CD8-positive, alpha-beta memory T cell (primary cell): ENCODE data around the gene BRPF1. TPM values are rescaled to one million over a fixed set of nuclear protein-coding genes. Genes with fewer than 3 reads are reported as not detected.

Experiments used
- CTCF ChIA-PET: fragments of 350-600 bp; sonication (Branson Sonifier 250); formaldehyde crosslinking; loops from one replicate; lab custom pipeline; 2021; ENCODE audit warnings: antibody characterized with exemption; lab: Charles Lee
- POLR2A ChIA-PET: fragments of 350-600 bp; sonication (Branson Sonifier 250); formaldehyde crosslinking; loops from one replicate; lab custom pipeline; 2021; ENCODE audit warnings: antibody characterized with exemption; lab: Charles Lee
- DNase-seq, 5 donors: peaks; one replicate each; pipeline versions ENCODE4 v3.0.0 to v3.0.0-alpha.2; 2020 to 2022; ENCODE audit warnings: mixed read lengths in 1 of 5
- H3K27ac ChIP-seq: one replicate; pipeline ENCODE4 v1.7.0; 2013; ENCODE audit warnings: low read depth, mild to moderate bottlenecking, low read length, moderate library complexity
- H3K27me3 ChIP-seq: 2 replicates; pipeline ENCODE4 v1.7.0; 2013; ENCODE audit warnings: low read length, mild to moderate bottlenecking; ENCODE audit not compliant: insufficient read depth, poor library complexity, severe bottlenecking
- H3K36me3 ChIP-seq: 2 replicates; pipeline ENCODE4 v1.7.0; 2013; ENCODE audit warnings: mild to moderate bottlenecking, low read length, moderate library complexity; ENCODE audit not compliant: insufficient read depth
- H3K4me1 ChIP-seq: 2 replicates; pipeline ENCODE4 v1.7.0; 2013; ENCODE audit warnings: mild to moderate bottlenecking, low read length, moderate library complexity; ENCODE audit not compliant: insufficient read depth
- H3K4me3 ChIP-seq: 2 replicates; pipeline ENCODE4 v1.7.0; 2013; ENCODE audit warnings: mild to moderate bottlenecking, low read length
- H3K9me3 ChIP-seq: 2 replicates; pipeline ENCODE4 v1.7.0; 2013; ENCODE audit warnings: mild to moderate bottlenecking, low read length
- H3K27ac Mint-ChIP-seq, 8 donors: one replicate each; pipeline ENCODE4 v1.8.0; 2020 to 2021; ENCODE audit warnings: mixed read lengths in 8 of 8, mild to moderate bottlenecking in 6 of 8, inconsistent platforms in 3 of 8, moderate library complexity in 3 of 8
- H3K27me3 Mint-ChIP-seq, 2 donors: one replicate each; pipeline ENCODE4 v1.8.0; 2020 to 2021; ENCODE audit warnings: mixed read lengths in 2 of 2, mild to moderate bottlenecking in 1 of 2, moderate library complexity in 1 of 2
- H3K36me3 Mint-ChIP-seq, 3 donors: one replicate each; pipeline ENCODE4 v1.8.0; 2020 to 2021; ENCODE audit warnings: mixed read lengths in 3 of 3, inconsistent platforms in 1 of 3, mild to moderate bottlenecking in 1 of 3
- H3K4me1 Mint-ChIP-seq, 3 donors: one replicate each; pipeline ENCODE4 v1.8.0; 2020 to 2021; ENCODE audit warnings: mixed read lengths in 3 of 3, inconsistent platforms in 1 of 3, mild to moderate bottlenecking in 1 of 3
- H3K4me3 Mint-ChIP-seq, 7 donors: one replicate each; pipeline ENCODE4 v1.8.0; 2020 to 2021; ENCODE audit warnings: mixed read lengths in 7 of 7, mild to moderate bottlenecking in 6 of 7, moderate library complexity in 4 of 7, inconsistent platforms in 2 of 7
- H3K9me3 Mint-ChIP-seq, 5 donors: one replicate each; pipeline ENCODE4 v1.8.0; 2020 to 2022; ENCODE audit warnings: mixed read lengths in 5 of 5, mild to moderate bottlenecking in 3 of 5, moderate library complexity in 2 of 5, inconsistent platforms in 1 of 5
- polyA plus RNA-seq: library from polyadenylated mRNA; unstranded; fragments of 300-500 nt; fragmentation: Illumina TruSeq; gene quantifications from one replicate; pipeline ENCODE4 v1.2.3, GENCODE V29; 2021
- total RNA-seq, 2 experiments: library from RNA; stranded (reverse); gene quantifications; one replicate each; pipeline ENCODE4 v1.2.3, GENCODE V29; 2021

BRPF1 gene
- total and polyA plus RNA-seq, 3 experiments from 2014 or later: 27.0 to 50.2 (median 46.8) TPM

DNA sequence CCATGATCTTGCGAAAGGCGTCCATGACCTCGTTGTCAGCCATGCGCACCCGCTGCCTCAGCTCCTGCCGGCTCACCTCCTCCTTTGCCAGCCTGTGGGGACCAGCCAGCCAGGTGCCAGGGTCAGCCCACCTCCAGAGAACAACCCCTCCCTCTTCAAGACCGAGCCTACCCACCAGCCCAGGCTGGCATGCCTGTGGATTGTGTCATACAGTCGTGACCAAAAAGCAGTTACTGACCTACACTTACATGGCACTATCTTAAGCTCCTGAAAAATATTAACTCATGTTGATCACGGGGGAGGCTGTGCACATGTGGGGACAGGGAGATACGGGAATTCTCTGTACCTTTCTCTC is 48.9 kb downstream of the BRPF1 start:
- H3K27me3 Mint-ChIP-seq: no peaks in the 10 kb centered on the region
- H3K27me3 ChIP-seq: no peaks in the 10 kb centered on the region
- no peak for DNase-seq
- peaks cover 46% of the 10 kb centered on the region for H3K4me1 ChIP-seq
- H3K36me3 ChIP-seq: peaks cover 6% of the 10 kb centered on the region
- H3K9me3 Mint-ChIP-seq: no peaks in the 10 kb centered on the region
- ChIA-PET CTCF (interaction anchor here (0.9 to 1.8 kb wide), 3 partner anchors 12 to 27 kb away, joined by 3 to 5 read pairs (median 4); partner anchors contain the start of gene ARPC4), POLR2A (interaction anchor here (1.2 to 1.4 kb wide), 2 partner anchors 13 to 384 kb away, joined by 3 to 4 read pairs; partner anchors contain the start of gene ARPC4)
- peak overlapping the region in 6 of 7 donors; percentile 42 to 87 (median 61) for H3K4me3 Mint-ChIP-seq
- H3K27ac ChIP-seq: peak overlapping the region; percentile 33
- peaks cover 4 to 39% (median 8%) of the 10 kb centered on the region in 3 donors for H3K36me3 Mint-ChIP-seq
- H3K4me3 ChIP-seq: peak overlapping the region; percentile 11
- H3K9me3 ChIP-seq: no peaks in the 10 kb centered on the region
- peaks cover 38 to 55% (median 42%) of the 10 kb centered on the region in 3 donors for H3K4me1 Mint-ChIP-seq
- peak overlapping the region; percentile 57 to 97 (median 88) for H3K27ac Mint-ChIP-seq

DNA sequence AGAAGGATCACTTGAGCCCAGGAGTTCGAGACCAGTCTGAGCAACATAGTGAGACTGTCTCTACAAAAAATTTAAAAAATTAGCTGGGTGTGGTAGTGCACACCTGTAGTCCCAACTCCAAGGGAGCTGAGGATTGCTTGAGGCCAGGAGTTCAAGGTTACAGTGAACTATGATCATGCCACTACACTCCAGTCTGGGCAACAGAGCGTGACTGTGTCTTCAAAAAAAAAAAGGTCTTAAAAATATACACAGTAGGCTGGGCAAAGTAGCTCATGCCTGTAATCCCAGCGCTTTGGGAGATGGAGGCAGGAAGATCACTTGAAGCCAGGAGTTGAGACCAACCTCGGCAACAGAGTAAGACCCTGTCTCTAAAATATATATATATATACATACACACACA is 49.4 kb downstream of the BRPF1 start:
- H3K27me3 ChIP-seq: no peaks in the 10 kb centered on the region
- Mint-ChIP-seq H3K27me3 (no peaks in the 10 kb centered on the region), H3K9me3 (no peaks in the 10 kb centered on the region), H3K4me3 (peak overlapping the region in 5 of 7 donors; percentile 42 to 80 (median 49)), H3K4me1 (peaks cover 38 to 55% (median 42%) of the 10 kb centered on the region in 3 donors), H3K36me3 (peaks cover 4 to 44% (median 11%) of the 10 kb centered on the region in 3 donors), H3K27ac (peak overlapping the region; percentile 57 to 97 (median 88))
- peak overlapping the region; percentile 33 for H3K27ac ChIP-seq
- POLR2A ChIA-PET: interaction anchor here (0.9 kb wide), 1 partner anchor 29 kb away, joined by 7 read pairs; no protein-coding TSS in a partner anchor
- peaks cover 8% of the 10 kb centered on the region for H3K36me3 ChIP-seq
- no peaks in the 10 kb centered on the region for H3K9me3 ChIP-seq
- CTCF ChIA-PET: interaction anchor here (0.9 to 1.8 kb wide), 3 partner anchors 12 to 27 kb away, joined by 3 to 5 read pairs (median 4); partner anchors contain the start of gene ARPC4
- DNase-seq: no peak
- peaks cover 46% of the 10 kb centered on the region for H3K4me1 ChIP-seq
- no peak overlapping the region for H3K4me3 ChIP-seq

DNA sequence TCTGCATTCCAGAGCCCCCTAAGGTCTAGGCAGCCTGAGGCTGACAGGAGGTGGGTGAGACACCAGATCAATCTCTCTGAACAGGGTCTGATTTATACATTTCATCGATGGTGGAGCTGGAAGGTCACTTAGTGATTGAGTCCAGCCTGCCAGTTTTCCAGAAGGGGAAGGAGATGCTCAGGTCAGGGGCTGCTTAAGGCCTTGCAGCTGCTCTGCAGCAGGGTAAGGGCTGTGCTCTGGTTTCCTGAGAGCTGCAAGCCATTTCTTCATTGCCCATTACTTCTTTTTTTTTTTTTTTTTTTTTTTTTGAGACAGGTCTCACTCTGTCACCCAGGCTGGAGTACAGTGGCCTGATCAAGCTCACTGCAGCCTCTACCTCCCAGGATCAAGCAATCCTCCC is 50.0 kb downstream of the BRPF1 start:
- Histone ChIP-seq H3K4me1 (peaks cover 50% of the 10 kb centered on the region), H3K4me3 (no peak overlapping the region), H3K27ac (no peak overlapping the region), H3K36me3 (peaks cover 14% of the 10 kb centered on the region), H3K9me3 (no peaks in the 10 kb centered on the region), H3K27me3 (no peaks in the 10 kb centered on the region)
- no peak for DNase-seq
- H3K27ac Mint-ChIP-seq: peak overlapping the region in 4 of 8 donors; percentile 57 to 77 (median 68)
- no peaks in the 10 kb centered on the region for H3K27me3 Mint-ChIP-seq
- H3K9me3 Mint-ChIP-seq: no peaks in the 10 kb centered on the region
- H3K4me3 Mint-ChIP-seq: no peak overlapping the region
- peaks cover 38 to 53% (median 42%) of the 10 kb centered on the region in 3 donors for H3K4me1 Mint-ChIP-seq
- POLR2A ChIA-PET: interaction anchor here (0.9 to 1.1 kb wide), 2 partner anchors 11 to 30 kb away, joined by 3 to 7 read pairs; partner anchors contain the start of genes ARPC4 and TADA3
- CTCF ChIA-PET: interaction anchor here (0.9 to 1.3 kb wide), 2 partner anchors 11 to 151 kb away, joined by 3 to 4 read pairs; partner anchors contain the start of genes ARPC4 and TADA3
- peaks cover 4 to 49% (median 15%) of the 10 kb centered on the region in 3 donors for H3K36me3 Mint-ChIP-seq

DNA sequence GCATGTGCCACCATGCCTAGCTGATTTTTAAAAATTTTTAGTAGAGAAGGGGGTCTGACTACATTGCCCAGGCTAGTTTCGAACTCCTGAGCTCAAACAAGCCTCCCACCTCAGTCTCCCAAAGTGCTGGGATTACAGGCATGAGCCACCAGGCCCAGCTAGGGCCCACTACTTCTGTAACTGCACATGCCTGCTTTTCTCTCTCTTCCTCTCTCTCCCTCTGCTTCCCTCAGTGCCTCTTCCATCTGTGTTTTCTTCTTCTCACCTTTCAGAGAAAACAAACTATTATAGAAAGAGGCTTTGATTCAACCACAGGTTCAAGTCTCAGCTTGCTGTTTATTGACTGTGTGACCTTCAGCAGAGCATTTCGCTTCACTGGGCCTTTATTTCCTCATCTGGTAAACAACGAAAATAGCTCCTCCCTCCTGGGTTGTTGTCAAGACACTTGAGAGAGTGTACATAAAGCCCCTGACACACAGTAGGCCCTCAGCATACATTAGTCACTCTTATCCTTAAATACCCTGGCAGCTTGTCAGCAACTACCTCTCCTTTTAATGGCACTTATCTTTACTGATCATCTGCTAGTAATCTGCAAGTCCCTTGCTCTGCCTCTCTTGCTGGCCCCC is 50.6 kb downstream of the BRPF1 start:
- H3K9me3 Mint-ChIP-seq: no peaks in the 10 kb centered on the region
- H3K27me3 Mint-ChIP-seq: no peaks in the 10 kb centered on the region
- no peak overlapping the region for H3K4me3 Mint-ChIP-seq
- ChIA-PET POLR2A (interaction anchor here (0.8 to 1.1 kb wide), 3 partner anchors 10 to 64 kb away, joined by 3 to 7 read pairs (median 5); partner anchors contain the start of genes ARPC4 and TADA3), CTCF (interaction anchor here (0.9 to 1.3 kb wide), 3 partner anchors 11 to 151 kb away, joined by 3 to 4 read pairs (median 3); partner anchors contain the start of genes ARPC4 and TADA3)
- Histone ChIP-seq H3K9me3 (no peaks in the 10 kb centered on the region), H3K27me3 (no peaks in the 10 kb centered on the region), H3K27ac (no peak overlapping the region), H3K4me3 (no peak overlapping the region), H3K36me3 (peaks cover 19% of the 10 kb centered on the region), H3K4me1 (peaks cover 54% of the 10 kb centered on the region)
- H3K27ac Mint-ChIP-seq: peak overlapping the region in 5 of 8 donors; percentile 22 to 77 (median 44)
- no peak for DNase-seq
- peaks cover 36 to 53% (median 42%) of the 10 kb centered on the region in 3 donors for H3K4me1 Mint-ChIP-seq
- H3K36me3 Mint-ChIP-seq: peaks cover 4 to 54% (median 20%) of the 10 kb centered on the region in 3 donors

DNA sequence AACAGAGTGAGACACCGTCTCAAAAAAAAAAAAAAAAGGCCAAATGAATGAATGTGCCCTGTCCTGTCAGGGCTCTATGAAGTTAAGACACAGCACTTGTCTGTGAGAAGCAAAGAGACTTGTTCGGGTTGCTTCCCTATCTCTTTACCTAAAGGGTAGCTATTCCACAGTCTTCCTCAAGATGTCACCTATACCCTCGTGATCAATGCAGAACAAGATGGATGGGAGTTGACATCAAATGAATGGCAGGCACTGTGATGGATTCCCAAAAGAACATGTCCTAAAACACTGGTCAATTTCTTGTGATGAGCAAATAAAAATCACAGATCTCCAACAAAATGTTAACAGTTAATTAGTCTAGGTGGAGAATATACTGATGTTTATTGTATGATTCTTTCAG is 51.2 kb downstream of the BRPF1 start:
- H3K4me1 Mint-ChIP-seq: peaks cover 35 to 54% (median 48%) of the 10 kb centered on the region in 3 donors
- peak overlapping the region in 1 of 8 donors; percentile 47 for H3K27ac Mint-ChIP-seq
- H3K4me1 ChIP-seq: peaks cover 57% of the 10 kb centered on the region
- H3K36me3 Mint-ChIP-seq: peaks cover 11 to 61% (median 23%) of the 10 kb centered on the region in 3 donors
- H3K27me3 ChIP-seq: no peaks in the 10 kb centered on the region
- H3K27me3 Mint-ChIP-seq: no peaks in the 10 kb centered on the region
- no peak overlapping the region for H3K4me3 ChIP-seq
- H3K36me3 ChIP-seq: peaks cover 26% of the 10 kb centered on the region
- no peak overlapping the region for H3K27ac ChIP-seq
- CTCF ChIA-PET: interaction anchor here (0.9 kb wide), 1 partner anchor 59 kb away, joined by 3 read pairs; no protein-coding TSS in a partner anchor
- no peaks in the 10 kb centered on the region for H3K9me3 ChIP-seq
- no peak for DNase-seq
- no peaks in the 10 kb centered on the region for H3K9me3 Mint-ChIP-seq
- POLR2A ChIA-PET: interaction anchor here (0.7 to 0.8 kb wide), 2 partner anchors 65 to 224 kb away, joined by 3 to 5 read pairs; no protein-coding TSS in a partner anchor
- no peak overlapping the region for H3K4me3 Mint-ChIP-seq

DNA sequence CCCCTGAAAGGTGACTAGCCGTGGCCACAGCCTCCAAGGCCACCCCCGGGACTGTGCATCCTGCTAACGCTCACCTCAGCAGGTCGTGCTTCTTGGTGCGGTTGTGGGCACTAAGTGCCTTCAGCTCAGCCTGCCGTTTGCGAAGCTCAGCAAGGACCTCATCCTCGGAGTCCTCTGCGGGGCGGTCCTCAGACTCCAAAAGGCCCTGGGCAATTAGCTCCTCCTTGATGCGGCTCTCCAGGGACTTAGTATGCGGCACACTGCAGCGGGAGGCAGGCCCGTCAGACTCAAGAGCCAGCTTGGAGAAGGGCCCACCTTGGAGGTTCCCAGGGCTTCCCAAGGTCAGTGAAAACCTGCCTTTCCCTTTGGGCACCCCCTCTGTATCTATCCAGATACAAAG is 52.4 kb downstream of the BRPF1 start:
- H3K4me3 ChIP-seq: no peak overlapping the region
- DNase-seq: no peak
- ChIA-PET POLR2A (interaction anchor here (0.7 kb wide), 1 partner anchor 357 kb away, joined by 6 read pairs; the partner anchor contains the start of gene VHL), CTCF (no interaction called here)
- no peaks in the 10 kb centered on the region for H3K9me3 Mint-ChIP-seq
- no peak overlapping the region for H3K27ac Mint-ChIP-seq
- no peak overlapping the region for H3K27ac ChIP-seq
- H3K9me3 ChIP-seq: no peaks in the 10 kb centered on the region
- H3K27me3 ChIP-seq: no peaks in the 10 kb centered on the region
- no peak overlapping the region for H3K4me3 Mint-ChIP-seq
- H3K36me3 Mint-ChIP-seq: peaks cover 13 to 66% (median 25%) of the 10 kb centered on the region in 3 donors
- H3K27me3 Mint-ChIP-seq: no peaks in the 10 kb centered on the region
- peaks cover 26% of the 10 kb centered on the region for H3K36me3 ChIP-seq
- peaks cover 28 to 45% (median 41%) of the 10 kb centered on the region in 3 donors for H3K4me1 Mint-ChIP-seq
- H3K4me1 ChIP-seq: peaks cover 47% of the 10 kb centered on the region

DNA sequence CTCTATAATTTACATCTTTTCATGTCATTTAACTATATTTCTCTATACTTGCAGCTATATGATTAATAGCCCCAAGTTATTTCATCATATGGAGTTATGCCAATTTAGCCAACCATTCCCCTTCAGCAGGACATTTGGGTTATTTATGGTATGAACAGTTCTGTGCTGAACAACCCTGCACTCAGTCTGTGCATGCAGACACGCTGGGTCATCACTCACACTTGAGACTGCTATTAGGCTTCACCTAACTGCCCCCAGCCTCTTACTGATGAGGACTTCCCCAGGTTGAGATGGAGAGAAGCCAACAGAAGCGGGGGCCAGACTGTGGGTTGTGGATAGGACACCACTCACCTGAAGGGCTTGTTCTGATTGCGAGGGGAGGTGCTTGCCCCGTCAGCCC is 53.4 kb downstream of the BRPF1 start:
- H3K27ac ChIP-seq: no peak overlapping the region
- DNase-seq: no peak
- ChIA-PET CTCF (no interaction called here), POLR2A (no interaction called here)
- no peaks in the 10 kb centered on the region for H3K9me3 ChIP-seq
- Mint-ChIP-seq H3K36me3 (peaks cover 13 to 76% (median 28%) of the 10 kb centered on the region in 3 donors), H3K9me3 (no peaks in the 10 kb centered on the region), H3K4me3 (no peak overlapping the region), H3K27me3 (no peaks in the 10 kb centered on the region), H3K27ac (no peak overlapping the region), H3K4me1 (peaks cover 22 to 40% (median 34%) of the 10 kb centered on the region in 3 donors)
- no peak overlapping the region for H3K4me3 ChIP-seq
- peaks cover 37% of the 10 kb centered on the region for H3K4me1 ChIP-seq
- H3K36me3 ChIP-seq: peaks cover 36% of the 10 kb centered on the region
- H3K27me3 ChIP-seq: no peaks in the 10 kb centered on the region
